Stimulated activated CD4-positive, alpha-beta T cell treated with anti-CD3 and anti-CD28 coated beads, Interleukin-12 subunit alpha, Interleukin-12 subunit beta, amount 100 ng/mL, for 24 hours (primary cell): ENCODE results near the gene MED19.
"Not testable (repeated sequence)": the region's sequence is repeated elsewhere in the genome, so short reads cannot be mapped to it uniquely, and the experiment has no call there.

Experiments used
- DNase-seq, 2 experiments: peaks; one replicate each; pipeline ENCODE4 v3.0.0-alpha.2; 2020; ENCODE audit warnings: low read depth in 2 of 2

The MED19 gene

GRCh38 chr11:57711414-57712255 is at the start of gene MED19:
MED19 (minus strand) TSS chr11:57712215; CDS start chr11:57712179, 36 bp downstream.
- peak; percentile 57 to 59 for DNase-seq

- no peak for DNase-seq
These were observed 46.2 kb upstream of the MED19 start for GRCh38 chr11:57758174-57758573.

- DNase-seq = no peak
These were observed 40.9 kb upstream of the MED19 start for GRCh38 chr11:57752954-57753353.

- DNase-seq = no peak
These were observed 39.8 kb upstream of the MED19 start, which contains the start of gene BTBD18 for GRCh38 chr11:57751676-57752253. BTBD18 (minus strand) TSS chr11:57751819; CDS start chr11:57751188, 631 bp downstream.

GRCh38 chr11:57751176-57751575 is 39.2 kb upstream of the MED19 start:
- DNase-seq = no peak

GRCh38 chr11:57746920-57747319 is 34.9 kb upstream of the MED19 start:
- DNase-seq = no peak

- no peak for DNase-seq
These were observed 33.2 kb upstream of the MED19 start for GRCh38 chr11:57745206-57745605.

GRCh38 chr11:57744357-57744756 is 32.3 kb upstream of the MED19 start:
- no peak for DNase-seq

GRCh38 chr11:57742087-57742452 is 30.1 kb upstream of the MED19 start:
- DNase-seq = no peak

GRCh38 chr11:57741132-57742086 is 29.4 kb upstream of the MED19 start, which contains the start of gene SELENOH:
SELENOH (plus strand) TSS chr11:57741491; CDS start chr11:57741596, 105 bp downstream.
- peak; percentile 94 to 96 for DNase-seq

- no peak for DNase-seq
These were observed 23.7 kb upstream of the MED19 start for GRCh38 chr11:57735619-57736298.

GRCh38 chr11:57732661-57733060 is 20.6 kb upstream of the MED19 start:
- no peak for DNase-seq

GRCh38 chr11:57729479-57729878 is 17.5 kb upstream of the MED19 start:
- no peak for DNase-seq

- no peak for DNase-seq
These were observed 16.8 kb upstream of the MED19 start for GRCh38 chr11:57728829-57729228.

- DNase-seq = no peak
These were observed 15.2 kb upstream of the MED19 start for GRCh38 chr11:57727185-57727584.

GRCh38 chr11:57716726-57717125 is 4.7 kb upstream of the MED19 start:
- not testable (repeated sequence) for DNase-seq

GRCh38 chr11:57713835-57714234 is 1.8 kb upstream of the MED19 start:
- DNase-seq = no peak

GRCh38 chr11:57712256-57713150 is 488 bp upstream of the MED19 start, which contains the start of gene TMX2:
TMX2 (plus strand) TSS chr11:57712593; CDS start chr11:57712619, 26 bp downstream.
- DNase-seq = peak; percentile 79 to 88

GRCh38 chr11:57709802-57710367 is 2.1 kb downstream of the MED19 start:
- DNase-seq = no peak

GRCh38 chr11:57705432-57705831 is 6.6 kb downstream of the MED19 start:
- not testable (repeated sequence) for DNase-seq
